Progenitor cell of endocrine pancreas (in vitro differentiated cells): ENCODE results near the gene LRRTM4. TPM values are rescaled to one million over a fixed set of nuclear protein-coding genes. Genes with fewer than 3 reads are reported as not detected.

Source experiments
- DNase-seq: peaks from one replicate; pipeline ENCODE4 v3.0.0; 2021; ENCODE audit warnings: low spot score; ENCODE audit not compliant: unreplicated experiment
- H3K27ac Mint-ChIP-seq: 2 replicates; pipeline ENCODE4 v1.8.0; 2021; ENCODE audit warnings: mild to moderate bottlenecking, moderate library complexity, mixed read lengths
- H3K27me3 Mint-ChIP-seq: 2 replicates; pipeline ENCODE4 v1.8.0; 2021; ENCODE audit warnings: mixed read lengths
- H3K36me3 Mint-ChIP-seq: 2 replicates; pipeline ENCODE4 v1.8.0; 2022; ENCODE audit warnings: mixed read lengths; ENCODE audit not compliant: insufficient read depth
- H3K4me1 Mint-ChIP-seq: 2 replicates; pipeline ENCODE4 v1.8.0; 2021; ENCODE audit warnings: low read depth, mixed read lengths
- H3K4me3 Mint-ChIP-seq: 2 replicates; pipeline ENCODE4 v1.8.0; 2021; ENCODE audit warnings: low read depth, mild to moderate bottlenecking, moderate library complexity, mixed read lengths
- H3K9me3 Mint-ChIP-seq: 2 replicates; pipeline ENCODE4 v1.8.0; 2021; ENCODE audit warnings: low read depth, mixed read lengths
- total RNA-seq: library from RNA; stranded (reverse); gene quantifications from 2 replicates; pipeline ENCODE4 v1.2.1, GENCODE V29; 2021
- TF ChIP-seq, protein P1 (sequence below): fragments of 200-600 bp; sonication (generic); IDR thresholded peaks from one replicate; pipeline ENCODE4 v1.5.0; 2021; ENCODE audit warnings: antibody characterized with exemption, mild to moderate bottlenecking; ENCODE audit not compliant: unreplicated experiment

The LRRTM4 gene
- total RNA-seq, 1 donor from 2014 or later: 2.3 TPM

DNA sequence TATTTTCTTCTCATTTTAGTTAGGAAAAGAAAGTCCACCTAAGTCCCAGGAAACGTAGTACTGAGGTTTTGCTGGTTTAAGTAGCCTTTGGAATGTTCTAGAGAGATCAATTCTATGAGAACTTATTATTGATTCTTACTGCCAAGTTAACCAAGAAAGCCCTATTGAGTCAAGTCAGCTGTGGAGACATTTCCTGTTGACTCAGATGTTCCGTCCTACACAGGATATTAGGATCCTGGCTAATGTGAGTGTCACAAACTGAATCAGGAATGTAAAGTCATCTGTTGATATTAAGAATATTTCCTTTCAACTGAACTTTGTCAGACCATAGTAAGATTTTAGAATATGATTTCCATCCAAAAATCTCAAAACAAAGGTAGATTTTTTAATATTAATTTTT lies 654.3 kb downstream of the LRRTM4 start:
- TF ChIP-seq, protein P1, sequence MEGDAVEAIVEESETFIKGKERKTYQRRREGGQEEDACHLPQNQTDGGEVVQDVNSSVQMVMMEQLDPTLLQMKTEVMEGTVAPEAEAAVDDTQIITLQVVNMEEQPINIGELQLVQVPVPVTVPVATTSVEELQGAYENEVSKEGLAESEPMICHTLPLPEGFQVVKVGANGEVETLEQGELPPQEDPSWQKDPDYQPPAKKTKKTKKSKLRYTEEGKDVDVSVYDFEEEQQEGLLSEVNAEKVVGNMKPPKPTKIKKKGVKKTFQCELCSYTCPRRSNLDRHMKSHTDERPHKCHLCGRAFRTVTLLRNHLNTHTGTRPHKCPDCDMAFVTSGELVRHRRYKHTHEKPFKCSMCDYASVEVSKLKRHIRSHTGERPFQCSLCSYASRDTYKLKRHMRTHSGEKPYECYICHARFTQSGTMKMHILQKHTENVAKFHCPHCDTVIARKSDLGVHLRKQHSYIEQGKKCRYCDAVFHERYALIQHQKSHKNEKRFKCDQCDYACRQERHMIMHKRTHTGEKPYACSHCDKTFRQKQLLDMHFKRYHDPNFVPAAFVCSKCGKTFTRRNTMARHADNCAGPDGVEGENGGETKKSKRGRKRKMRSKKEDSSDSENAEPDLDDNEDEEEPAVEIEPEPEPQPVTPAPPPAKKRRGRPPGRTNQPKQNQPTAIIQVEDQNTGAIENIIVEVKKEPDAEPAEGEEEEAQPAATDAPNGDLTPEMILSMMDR: no peak
- Mint-ChIP-seq H3K36me3 (no peaks in the 10 kb centered on the region), H3K9me3 (no peaks in the 10 kb centered on the region), H3K4me3 (no peak overlapping the region), H3K4me1 (no peaks in the 10 kb centered on the region), H3K27me3 (no peaks in the 10 kb centered on the region), H3K27ac (no peak overlapping the region)
- DNase-seq: no peak

DNA sequence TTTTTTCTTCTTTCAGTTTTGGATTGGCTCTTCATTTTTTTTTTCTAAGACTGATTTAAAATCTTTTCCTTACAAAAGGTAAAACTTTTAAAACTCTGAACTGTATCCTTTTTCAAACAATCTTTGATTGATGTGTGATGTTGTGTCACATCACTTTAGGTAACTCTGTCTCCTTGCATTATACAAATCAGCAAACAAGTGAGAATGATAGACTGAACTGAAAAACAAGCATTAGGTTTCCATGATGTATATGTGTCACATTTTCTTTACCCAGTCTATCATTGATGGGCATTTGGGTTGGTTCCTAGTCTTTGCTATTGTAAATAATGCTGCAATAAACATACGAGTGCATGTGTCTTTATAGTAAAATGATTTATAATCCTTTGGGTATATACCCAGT lies 655.7 kb downstream of the LRRTM4 start:
- Mint-ChIP-seq H3K4me1 (peaks cover 4% of the 10 kb centered on the region), H3K27ac (no peak overlapping the region), H3K36me3 (no peaks in the 10 kb centered on the region), H3K9me3 (no peaks in the 10 kb centered on the region), H3K4me3 (no peak overlapping the region), H3K27me3 (no peaks in the 10 kb centered on the region)
- TF ChIP-seq, protein P1: no peak
- no peak for DNase-seq

DNA sequence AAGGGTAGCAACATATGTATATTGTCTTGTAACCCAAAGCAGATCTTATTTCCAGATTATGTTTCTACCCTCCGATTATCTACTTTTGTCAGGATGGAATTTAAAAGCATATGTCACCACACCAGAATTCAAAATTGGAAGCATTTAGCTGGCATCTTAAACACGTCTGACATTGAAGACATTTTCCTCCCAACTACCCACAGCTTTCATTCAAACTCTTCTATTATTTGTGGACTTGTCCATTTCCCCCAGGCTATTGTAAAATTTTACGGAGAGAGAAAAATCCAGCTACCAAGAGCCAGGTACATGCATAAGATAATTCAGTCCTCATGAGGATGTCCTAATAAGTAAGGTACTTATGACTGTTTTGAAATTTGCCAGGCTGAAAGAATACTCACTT lies 659.3 kb downstream of the LRRTM4 start:
- TF ChIP-seq, protein P1: no peak
- Mint-ChIP-seq H3K4me1 (peaks cover 4% of the 10 kb centered on the region), H3K27me3 (no peaks in the 10 kb centered on the region), H3K27ac (no peak overlapping the region), H3K36me3 (no peaks in the 10 kb centered on the region), H3K4me3 (no peak overlapping the region), H3K9me3 (no peaks in the 10 kb centered on the region)
- no peak for DNase-seq

DNA sequence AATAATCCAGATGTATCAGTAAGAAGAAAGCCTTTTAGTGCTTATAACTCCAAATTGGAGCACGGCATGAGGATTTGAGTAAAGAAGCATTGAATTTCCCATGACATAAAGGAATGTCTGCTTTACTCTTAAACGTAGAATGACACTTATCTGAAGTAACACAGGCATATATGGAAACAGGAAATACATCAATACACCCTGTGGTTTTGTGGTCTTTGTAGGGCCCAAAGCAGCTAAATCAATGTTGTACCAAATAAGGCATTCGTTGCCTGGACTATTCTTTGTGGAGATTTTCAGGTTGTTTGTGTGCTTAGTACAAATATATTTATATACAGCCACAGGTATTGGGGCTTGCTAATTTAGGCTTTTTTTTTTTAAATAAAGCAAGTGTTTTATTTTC lies 660.5 kb downstream of the LRRTM4 start:
- Mint-ChIP-seq H3K36me3 (no peaks in the 10 kb centered on the region), H3K9me3 (no peaks in the 10 kb centered on the region), H3K27me3 (no peaks in the 10 kb centered on the region), H3K4me1 (peaks cover 4% of the 10 kb centered on the region), H3K4me3 (no peak overlapping the region), H3K27ac (no peak overlapping the region)
- DNase-seq: no peak
- TF ChIP-seq, protein P1: no peak

DNA sequence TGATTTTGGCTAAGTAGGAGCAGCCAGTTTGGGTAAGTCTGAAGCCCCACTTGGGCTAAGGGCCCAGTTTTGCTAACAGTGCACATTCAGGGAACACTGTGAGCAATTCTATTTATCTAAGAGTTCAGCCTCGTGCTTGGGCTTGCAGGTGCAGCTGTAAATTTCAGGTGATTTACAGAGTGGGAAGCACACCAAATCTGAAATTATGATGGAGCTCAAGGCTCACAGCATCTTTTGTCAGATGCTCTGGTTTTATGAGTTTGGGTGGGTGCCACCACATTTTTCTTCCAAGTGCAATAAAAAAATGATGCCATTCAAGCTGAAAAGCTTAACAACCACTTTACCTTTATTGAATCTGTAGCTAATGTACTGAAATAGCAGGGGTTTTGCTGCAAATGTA lies 671.2 kb downstream of the LRRTM4 start:
- no peaks in the 10 kb centered on the region for H3K4me1 Mint-ChIP-seq
- no peak overlapping the region for H3K4me3 Mint-ChIP-seq
- no peaks in the 10 kb centered on the region for H3K9me3 Mint-ChIP-seq
- DNase-seq: no peak
- no peak overlapping the region for H3K27ac Mint-ChIP-seq
- no peaks in the 10 kb centered on the region for H3K27me3 Mint-ChIP-seq
- no peaks in the 10 kb centered on the region for H3K36me3 Mint-ChIP-seq
- TF ChIP-seq, protein P1: no peak
